Measurements from ENCODE around the gene VLDLR.

The VLDLR gene

GRCh38 chr9:2637390-2637789, 15.8 kb downstream of the VLDLR start:
- TF ChIP-seq POLR2AphosphoS5 (IDR thresholded peaks at IDR 0.05; ENCODE audit: low read depth, low read length) (no peak), FOXP2 (optimal IDR thresholded peaks at IDR 0.05; ENCODE audit: borderline replicate concordance, extremely low read depth, extremely low read length, insufficient read depth) (no peak), SIN3A (IDR thresholded peaks at IDR 0.05; ENCODE audit: borderline replicate concordance, insufficient read depth, low read length) (no peak), TAF1 (IDR thresholded peaks at IDR 0.05; ENCODE audit: borderline replicate concordance, insufficient read depth, low read length) (no peak), REST (IDR thresholded peaks at IDR 0.05; ENCODE audit: insufficient read depth in 1 of 2, low read depth in 2 of 2, low read length in 2 of 2) (no peak)

- TF ChIP-seq SIN3A (IDR thresholded peaks at IDR 0.05; ENCODE audit: borderline replicate concordance, insufficient read depth, low read length): no peak
- TF ChIP-seq REST (IDR thresholded peaks at IDR 0.05; ENCODE audit: insufficient read depth in 1 of 2, low read depth in 2 of 2, low read length in 2 of 2): no peak
- TF ChIP-seq POLR2AphosphoS5 (IDR thresholded peaks at IDR 0.05; ENCODE audit: low read depth, low read length): no peak
- TF ChIP-seq FOXP2 (optimal IDR thresholded peaks at IDR 0.05; ENCODE audit: borderline replicate concordance, extremely low read depth, extremely low read length, insufficient read depth): no peak
- TF ChIP-seq TAF1 (IDR thresholded peaks at IDR 0.05; ENCODE audit: borderline replicate concordance, insufficient read depth, low read length): no peak
These were observed 17.5 kb downstream of the VLDLR start for GRCh38 chr9:2638871-2639673.

- TF ChIP-seq SIN3A (IDR thresholded peaks at IDR 0.05; ENCODE audit: borderline replicate concordance, insufficient read depth, low read length) (no peak), POLR2AphosphoS5 (IDR thresholded peaks at IDR 0.05; ENCODE audit: low read depth, low read length) (no peak), FOXP2 (optimal IDR thresholded peaks at IDR 0.05; ENCODE audit: borderline replicate concordance, extremely low read depth, extremely low read length, insufficient read depth) (no peak), TAF1 (IDR thresholded peaks at IDR 0.05; ENCODE audit: borderline replicate concordance, insufficient read depth, low read length) (no peak), REST (IDR thresholded peaks at IDR 0.05; ENCODE audit: insufficient read depth in 1 of 2, low read depth in 2 of 2, low read length in 2 of 2) (no peak)
These were observed 18.2 kb downstream of the VLDLR start for GRCh38 chr9:2639786-2640185.

- TF ChIP-seq TAF1 (IDR thresholded peaks at IDR 0.05; ENCODE audit: borderline replicate concordance, insufficient read depth, low read length) (no peak), REST (IDR thresholded peaks at IDR 0.05; ENCODE audit: insufficient read depth in 1 of 2, low read depth in 2 of 2, low read length in 2 of 2) (no peak), POLR2AphosphoS5 (IDR thresholded peaks at IDR 0.05; ENCODE audit: low read depth, low read length) (no peak), SIN3A (IDR thresholded peaks at IDR 0.05; ENCODE audit: borderline replicate concordance, insufficient read depth, low read length) (no peak), FOXP2 (optimal IDR thresholded peaks at IDR 0.05; ENCODE audit: borderline replicate concordance, extremely low read depth, extremely low read length, insufficient read depth) (no peak)
These were observed 19.0 kb downstream of the VLDLR start for GRCh38 chr9:2640570-2640969.
